NCI-H2227 (cell line): ENCODE results near the gene VIT.

Experiments used
- DNase-seq: peaks from one replicate; lab custom pipeline; 2025; ENCODE audit not compliant: unreplicated experiment; lab: John Stamatoyannopoulos, UW

Gene VIT

GRCh38 chr2:36708041-36708741, 11.7 kb downstream of the VIT start:
- no peak for DNase-seq

GRCh38 chr2:36710858-36711515, 14.5 kb downstream of the VIT start:
- DNase-seq, result no peak

- no peak for DNase-seq
Observed at GRCh38 chr2:36711741-36712314, 15.3 kb downstream of the VIT start.

- DNase-seq, result no peak
Observed at GRCh38 chr2:36713310-36713709, 16.8 kb downstream of the VIT start.

GRCh38 chr2:36716111-36716510, 19.6 kb downstream of the VIT start:
- no peak for DNase-seq

GRCh38 chr2:36717603-36718266, 21.2 kb downstream of the VIT start:
- no peak for DNase-seq

GRCh38 chr2:36727550-36727949, 31.0 kb downstream of the VIT start:
- DNase-seq, result no peak

GRCh38 chr2:36729067-36729466, 32.6 kb downstream of the VIT start:
- no peak for DNase-seq

GRCh38 chr2:36731941-36732672, 35.6 kb downstream of the VIT start:
- DNase-seq, result no peak

- DNase-seq, result no peak
Observed at GRCh38 chr2:36732673-36733036, 36.1 kb downstream of the VIT start.

- DNase-seq, result no peak
Observed at GRCh38 chr2:36733215-36733614, 36.7 kb downstream of the VIT start.

- DNase-seq, result no peak
Observed at GRCh38 chr2:36734304-36734703, 37.8 kb downstream of the VIT start.

- DNase-seq, result no peak
Observed at GRCh38 chr2:36737131-36737750, 40.7 kb downstream of the VIT start.

GRCh38 chr2:36740061-36740460, 43.6 kb downstream of the VIT start:
- DNase-seq, result no peak

- no peak for DNase-seq
Observed at GRCh38 chr2:36741188-36741837, 44.8 kb downstream of the VIT start.

GRCh38 chr2:36743954-36744353, 47.4 kb downstream of the VIT start:
- DNase-seq, result no peak

- no peak for DNase-seq
Observed at GRCh38 chr2:36748166-36748565, 51.7 kb downstream of the VIT start.

GRCh38 chr2:36750101-36750500, 53.6 kb downstream of the VIT start:
- no peak for DNase-seq

- no peak for DNase-seq
Observed at GRCh38 chr2:36753706-36754221, 57.3 kb downstream of the VIT start.

- no peak for DNase-seq
Observed at GRCh38 chr2:36754578-36754977, 58.1 kb downstream of the VIT start.
